HG02763 (cell line): ENCODE data around the gene INHBE.
A peak's percentile ranks its signal among the peaks of the same experiment; 100 is the strongest.
"Not testable (repeated sequence)": the region's sequence is repeated elsewhere in the genome, so short reads cannot be mapped to it uniquely, and the experiment has no call there.

Experiments used
- ATAC-seq: cut with Tn5 transposase; IDR thresholded peaks from one replicate; pipeline ENCODE4 v1.9.1; 2021; ENCODE audit warnings: mild to moderate bottlenecking, moderate library complexity; ENCODE audit not compliant: unreplicated experiment

INHBE gene

DNA sequence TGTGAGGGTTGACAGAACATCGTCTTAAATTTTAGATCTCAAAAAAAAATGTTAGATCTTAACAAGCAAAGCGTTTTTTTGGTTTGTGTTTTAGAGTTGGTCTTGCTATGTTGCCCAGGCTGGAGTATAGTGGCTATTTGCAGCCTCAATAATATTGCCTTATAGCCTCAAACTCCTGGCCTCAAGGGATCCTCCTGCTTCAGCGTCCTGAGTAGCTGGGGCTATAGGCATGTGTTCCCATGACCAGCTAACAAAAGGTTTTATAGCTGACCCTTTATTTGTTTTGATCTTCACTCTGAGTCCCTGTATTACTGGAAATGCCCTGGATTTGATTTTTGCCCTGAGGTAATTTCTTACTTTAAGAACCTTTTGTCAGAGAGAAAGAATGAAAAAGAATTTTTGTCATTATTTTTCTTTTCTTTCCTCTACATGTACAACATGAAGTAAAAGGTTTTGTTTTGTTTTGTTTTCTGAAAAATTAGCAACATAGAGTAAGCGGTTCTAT lies 15.3 kb upstream of the INHBE start:
- no peak for ATAC-seq

- ATAC-seq, result not testable (repeated sequence)
These were observed 13.7 kb upstream of the INHBE start for GRCh38 chr12:57441393-57441792.

GRCh38 chr12:57441846-57442427 lies 13.2 kb upstream of the INHBE start:
- no peak for ATAC-seq

- ATAC-seq, result not testable (repeated sequence)
These were observed 10.8 kb upstream of the INHBE start for GRCh38 chr12:57444337-57444736.

- no peak for ATAC-seq
These were observed 10.4 kb upstream of the INHBE start for GRCh38 chr12:57444744-57445143.

DNA sequence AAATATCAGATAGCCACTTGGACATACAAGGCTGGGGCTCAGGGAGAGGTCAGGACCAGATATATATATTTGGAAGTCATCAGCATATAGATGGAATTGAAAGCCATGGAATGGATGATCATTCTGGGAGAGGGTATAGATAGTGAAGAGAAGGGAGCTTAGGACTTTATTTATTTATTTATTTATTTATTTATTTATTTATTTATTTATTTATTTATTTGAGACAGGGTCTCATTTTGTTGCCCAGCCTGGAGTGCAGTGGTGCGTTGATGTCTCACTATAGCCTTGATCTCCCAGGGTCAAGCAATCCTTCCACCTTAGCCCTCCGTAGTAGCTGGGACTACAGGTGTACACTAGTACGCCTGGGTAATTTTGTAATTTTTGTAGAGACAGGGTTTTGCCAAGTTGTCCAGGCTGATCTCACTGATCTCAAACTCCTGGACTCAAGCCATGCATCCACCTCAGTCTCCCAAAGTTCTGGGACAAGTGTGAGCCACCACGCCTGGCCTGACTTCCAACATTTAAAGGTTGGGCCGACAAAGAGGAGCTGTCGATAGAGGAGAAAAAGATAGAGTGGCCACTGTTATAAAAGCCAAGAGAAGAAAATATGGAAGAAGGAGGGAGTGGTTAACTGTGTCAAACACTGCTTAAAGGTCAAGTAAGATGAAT lies 8.7 kb upstream of the INHBE start:
- no peak for ATAC-seq

GRCh38 chr12:57448669-57449068 lies 6.4 kb upstream of the INHBE start:
- no peak for ATAC-seq

GRCh38 chr12:57449375-57449774 lies 5.7 kb upstream of the INHBE start:
- no peak for ATAC-seq

GRCh38 chr12:57450057-57450456 lies 5.0 kb upstream of the INHBE start:
- no peak for ATAC-seq

- ATAC-seq, result no peak
These were observed 3.8 kb upstream of the INHBE start for GRCh38 chr12:57451233-57451778.

GRCh38 chr12:57452181-57452936 lies 2.7 kb upstream of the INHBE start:
- ATAC-seq, result no peak

GRCh38 chr12:57452937-57453509 lies 2.1 kb upstream of the INHBE start:
- no peak for ATAC-seq

- no peak for ATAC-seq
These were observed 918 bp upstream of the INHBE start for GRCh38 chr12:57454213-57454565.

GRCh38 chr12:57455374-57456144 lies 452 bp downstream of the INHBE start:
- ATAC-seq, result no peak

DNA sequence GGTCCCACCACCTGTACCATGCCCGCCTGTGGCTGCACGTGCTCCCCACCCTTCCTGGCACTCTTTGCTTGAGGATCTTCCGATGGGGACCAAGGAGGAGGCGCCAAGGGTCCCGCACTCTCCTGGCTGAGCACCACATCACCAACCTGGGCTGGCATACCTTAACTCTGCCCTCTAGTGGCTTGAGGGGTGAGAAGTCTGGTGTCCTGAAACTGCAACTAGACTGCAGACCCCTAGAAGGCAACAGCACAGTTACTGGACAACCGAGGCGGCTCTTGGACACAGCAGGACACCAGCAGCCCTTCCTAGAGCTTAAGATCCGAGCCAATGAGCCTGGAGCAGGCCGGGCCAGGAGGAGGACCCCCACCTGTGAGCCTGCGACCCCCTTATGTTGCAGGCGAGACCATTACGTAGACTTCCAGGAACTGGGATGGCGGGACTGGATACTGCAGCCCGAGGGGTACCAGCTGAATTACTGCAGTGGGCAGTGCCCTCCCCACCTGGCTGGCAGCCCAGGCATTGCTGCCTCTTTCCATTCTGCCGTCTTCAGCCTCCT lies 1.1 kb downstream of the INHBE start:
- no peak for ATAC-seq

- ATAC-seq, result no peak
These were observed 1.8 kb downstream of the INHBE start for GRCh38 chr12:57456737-57457490.

DNA sequence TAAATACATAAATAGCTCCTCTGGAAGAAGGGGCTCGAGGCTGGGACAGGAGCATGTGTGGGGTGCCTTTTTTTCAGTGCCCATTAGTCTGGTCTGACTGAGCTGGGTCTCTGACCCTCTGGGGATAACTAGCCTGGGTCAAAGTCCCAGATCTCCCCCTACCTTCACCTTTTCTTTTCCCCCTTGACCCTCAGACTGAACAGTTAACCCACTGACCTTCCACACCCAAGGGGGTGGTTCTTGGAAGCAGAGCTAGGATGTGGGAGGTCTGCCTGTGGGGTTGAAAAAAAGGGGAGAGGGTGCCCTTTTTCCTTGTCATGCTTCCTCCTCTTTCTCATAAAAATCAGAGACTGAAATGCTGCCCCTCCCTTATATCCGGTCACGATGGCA lies 3.6 kb downstream of the INHBE start:
- ATAC-seq, result no peak

DNA sequence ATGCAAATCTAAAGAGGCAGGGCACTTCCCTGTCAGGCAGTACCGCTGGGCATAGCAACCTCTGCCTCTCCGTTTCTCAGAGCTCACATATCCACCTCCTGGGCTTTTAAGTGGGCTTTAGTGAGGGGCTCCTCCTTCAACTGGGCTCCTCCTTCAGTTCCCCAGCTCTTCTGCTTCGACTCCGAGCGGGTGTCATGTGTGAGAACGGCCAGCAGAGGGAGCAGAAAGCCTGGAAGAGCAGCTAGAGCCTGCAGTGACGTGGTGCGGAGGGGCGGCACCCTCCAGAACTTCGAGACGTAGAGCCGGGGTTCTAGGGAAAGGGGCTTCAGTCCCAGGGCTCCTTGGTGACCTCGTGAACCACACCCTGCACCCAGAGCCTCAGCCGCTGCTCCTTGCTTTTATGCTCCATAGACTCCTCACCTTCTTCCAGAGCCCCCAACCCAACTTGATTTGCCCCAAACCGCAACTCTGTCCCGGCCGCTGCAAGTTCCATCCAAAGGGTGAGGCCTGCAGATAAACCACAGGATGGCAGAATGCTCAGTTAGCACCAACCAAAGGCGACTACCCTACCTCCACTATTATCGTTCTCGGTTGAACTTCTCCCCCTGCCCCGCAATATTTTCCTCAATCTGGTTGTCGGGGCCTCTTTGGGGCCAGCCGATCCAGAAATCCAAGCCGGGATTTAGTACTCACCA lies 4.1 kb downstream of the INHBE start:
- ATAC-seq, result peak; percentile 52
